ENCODE results near the gene TRIO.

Gene TRIO

DNA sequence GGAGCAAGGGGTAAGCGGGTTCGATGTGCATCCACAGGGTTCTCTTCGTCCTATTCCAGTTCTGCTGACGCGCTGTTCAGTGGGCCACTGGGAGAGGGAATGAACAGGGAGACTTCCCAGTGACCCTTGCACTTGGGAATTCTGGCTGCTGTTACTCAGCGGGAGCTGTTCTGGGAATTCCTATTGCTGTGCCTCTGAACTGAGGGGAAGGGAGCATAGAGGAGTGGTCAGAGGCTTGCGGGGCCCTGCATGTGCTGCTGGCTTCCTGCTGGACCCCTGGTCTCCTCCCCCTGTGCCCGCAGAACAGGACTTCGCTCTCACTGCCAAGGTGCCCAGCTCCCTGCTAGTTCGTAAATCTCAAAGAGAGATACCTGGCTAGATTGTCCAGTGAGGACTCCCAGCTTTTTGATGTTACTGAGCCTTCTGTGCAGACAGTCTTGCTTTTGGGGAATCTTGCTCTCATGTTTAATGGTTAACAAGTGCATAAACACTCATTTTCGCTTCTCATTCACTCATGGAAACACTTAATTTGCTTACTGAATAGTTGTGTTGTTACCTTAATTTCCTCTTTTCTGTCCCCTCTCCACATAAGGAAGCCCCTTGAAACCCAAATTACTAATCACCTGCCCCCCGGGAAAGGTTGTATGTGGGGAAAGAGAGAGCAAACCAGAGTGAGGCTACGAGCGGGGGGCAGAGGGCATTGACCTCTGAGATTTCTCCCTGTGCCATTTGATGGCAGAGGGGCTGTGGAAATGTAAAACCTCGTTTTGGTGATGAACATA lies 5.9 kb downstream of the TRIO start:
- no peak for DNase-seq

DNA sequence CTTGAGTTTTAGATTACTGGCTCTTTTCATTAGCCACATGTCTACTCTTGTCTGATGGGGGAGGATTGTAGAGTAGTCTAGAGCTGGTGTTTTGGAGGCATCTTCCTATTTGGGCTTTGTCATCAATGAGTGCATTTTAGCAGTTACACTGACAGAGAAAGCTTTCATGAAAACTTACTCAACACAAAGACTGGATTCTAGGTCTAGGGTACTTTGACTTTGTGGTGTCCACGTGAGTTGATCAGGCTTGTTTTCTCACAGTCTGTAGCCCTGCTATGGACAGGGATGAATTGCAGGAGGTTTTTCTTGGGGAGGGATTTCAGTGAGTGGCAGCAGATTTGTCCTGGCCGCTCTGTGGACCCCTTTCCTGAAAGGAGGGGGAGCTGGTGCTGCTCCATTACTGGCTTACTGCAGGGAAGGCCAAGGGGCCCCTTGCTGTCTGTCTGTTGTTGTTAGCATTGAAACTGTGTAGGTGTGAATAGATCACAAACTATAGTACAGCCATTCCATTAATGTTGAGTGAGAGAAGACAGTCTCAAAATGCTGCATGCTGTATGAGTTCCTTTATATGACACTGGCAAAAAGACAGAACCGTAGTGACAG lies 6.6 kb downstream of the TRIO start:
- no peak for DNase-seq

DNA sequence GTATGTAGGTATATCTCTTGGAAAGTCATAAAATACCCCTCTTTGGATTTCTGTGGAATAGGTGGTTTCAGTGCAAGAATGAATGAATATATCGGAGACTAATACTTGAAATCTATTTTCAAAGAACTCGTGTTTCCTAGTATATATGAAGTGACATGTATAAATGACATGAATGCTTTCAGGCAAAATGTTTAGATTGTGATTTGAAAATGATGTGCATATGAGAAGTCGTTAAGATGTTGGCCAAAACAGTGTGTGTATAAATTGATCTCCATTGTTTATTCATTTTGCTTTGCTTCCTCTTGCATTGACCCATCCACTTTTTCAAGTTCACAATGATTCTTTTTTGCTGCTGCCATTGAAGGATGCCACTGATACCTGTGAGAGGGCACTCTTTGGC lies 8.3 kb downstream of the TRIO start:
- no peak for DNase-seq

DNA sequence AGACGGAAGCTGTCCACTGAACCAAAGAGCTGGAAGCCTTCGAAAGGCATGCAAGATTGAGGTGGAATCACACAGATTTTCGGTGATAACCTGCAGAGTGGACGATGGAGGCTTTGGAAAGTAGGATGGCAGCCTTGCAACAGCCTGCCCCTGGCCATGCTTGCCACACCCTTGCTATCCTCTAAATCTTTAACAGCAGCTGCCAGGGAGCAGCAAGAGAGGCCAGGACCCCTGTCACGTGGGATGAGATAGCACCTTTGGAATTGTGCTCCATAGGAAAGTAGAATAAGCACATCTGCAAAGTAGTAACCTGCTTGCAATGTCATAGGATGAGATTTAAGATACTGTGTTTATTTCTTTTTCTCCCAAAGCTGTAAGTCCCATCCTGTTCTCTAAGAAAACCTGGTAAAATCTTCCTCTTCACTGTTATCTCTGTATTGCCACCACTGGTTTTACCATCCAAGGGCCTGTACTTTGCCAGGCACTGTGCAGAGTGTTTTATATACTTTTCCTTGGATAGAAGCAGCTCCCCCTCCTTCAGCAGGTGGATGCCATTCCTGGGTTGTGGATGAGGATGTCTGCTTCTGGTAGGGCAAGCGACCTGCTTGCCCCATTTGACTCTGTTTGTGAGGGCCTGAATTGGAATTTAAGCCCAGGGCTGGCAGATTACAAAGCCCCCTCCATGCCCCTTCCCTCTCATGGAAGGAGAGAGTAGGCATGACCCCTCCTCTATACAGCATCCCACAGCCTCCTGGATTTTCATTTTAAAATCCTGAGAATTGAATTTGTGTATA lies 10.1 kb downstream of the TRIO start:
- no peak for DNase-seq

DNA sequence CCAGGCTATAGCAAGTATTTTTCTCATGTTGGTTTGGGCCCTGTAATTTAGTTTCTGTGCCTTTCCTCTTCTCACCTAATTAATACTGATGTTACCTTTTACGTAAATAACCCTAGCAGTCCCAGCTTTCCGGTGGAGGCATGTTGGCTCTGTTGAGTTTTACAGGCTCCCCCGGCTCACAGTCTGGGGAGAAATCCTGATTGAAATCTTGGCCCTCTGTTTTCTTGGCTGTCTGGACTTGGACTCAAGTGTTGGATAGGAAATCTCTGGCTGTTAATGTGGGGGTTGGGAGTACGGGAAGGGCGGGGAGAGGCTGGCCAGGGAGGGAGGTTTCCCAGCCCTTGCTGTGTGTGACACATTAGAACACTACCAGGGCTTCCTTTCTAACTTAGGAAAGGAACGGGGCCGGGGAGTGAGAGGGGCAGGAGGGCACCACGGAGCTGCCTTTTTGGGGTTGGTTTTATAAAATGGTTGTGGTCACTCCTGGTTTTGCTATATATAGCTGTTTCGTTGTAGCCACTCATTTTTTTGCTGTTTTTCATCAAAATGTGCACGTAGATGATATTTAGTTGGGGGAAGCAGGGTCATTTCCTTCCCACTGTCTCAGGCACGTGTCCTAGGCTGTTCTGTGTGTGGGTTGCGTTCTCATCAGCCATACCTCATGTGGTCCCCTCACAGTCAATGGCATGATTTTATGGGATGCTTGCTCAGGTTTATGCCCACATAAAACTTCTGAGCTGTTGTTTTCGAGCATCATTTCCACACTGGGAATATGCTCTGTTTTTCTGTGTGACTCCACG lies 11.0 kb downstream of the TRIO start:
- no peak for DNase-seq

DNA sequence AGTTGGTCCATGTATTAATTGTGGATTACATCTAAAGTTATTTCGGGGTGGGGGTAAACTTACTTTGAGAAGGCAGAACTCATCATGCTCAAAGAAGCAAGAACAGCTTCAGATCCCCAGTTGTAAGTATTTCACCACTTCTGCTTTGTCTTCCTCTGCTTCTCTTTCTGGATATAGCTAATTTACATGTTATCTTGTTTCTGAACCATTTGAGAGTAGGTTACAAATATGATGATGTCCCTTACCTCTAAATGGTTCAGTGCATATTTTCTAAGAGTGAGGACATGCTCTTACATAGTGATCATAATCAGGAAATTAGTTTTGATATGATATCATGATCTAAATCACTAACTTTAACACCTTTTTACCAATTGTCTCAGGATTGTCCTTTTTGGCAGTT lies 11.9 kb downstream of the TRIO start:
- no peak for DNase-seq

DNA sequence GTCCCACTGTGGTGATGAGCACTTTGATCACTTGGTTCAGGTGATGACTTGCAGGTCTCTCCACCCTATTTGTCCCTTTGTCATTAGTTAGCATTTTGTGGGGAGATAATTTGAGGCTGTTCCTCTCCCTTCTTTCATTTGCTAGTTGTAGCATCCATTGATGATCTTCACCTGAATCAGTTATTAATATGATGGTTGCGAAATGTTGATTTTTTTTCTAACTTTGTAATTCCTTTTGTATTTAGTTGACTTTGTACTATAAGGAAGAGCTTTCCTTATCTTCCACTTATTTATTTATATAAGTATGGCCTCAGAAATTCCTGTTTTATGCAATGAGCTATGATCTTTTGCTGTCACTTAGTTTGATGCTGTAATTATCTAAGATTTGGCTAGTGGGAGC lies 12.6 kb downstream of the TRIO start:
- DNase-seq, result no peak

DNA sequence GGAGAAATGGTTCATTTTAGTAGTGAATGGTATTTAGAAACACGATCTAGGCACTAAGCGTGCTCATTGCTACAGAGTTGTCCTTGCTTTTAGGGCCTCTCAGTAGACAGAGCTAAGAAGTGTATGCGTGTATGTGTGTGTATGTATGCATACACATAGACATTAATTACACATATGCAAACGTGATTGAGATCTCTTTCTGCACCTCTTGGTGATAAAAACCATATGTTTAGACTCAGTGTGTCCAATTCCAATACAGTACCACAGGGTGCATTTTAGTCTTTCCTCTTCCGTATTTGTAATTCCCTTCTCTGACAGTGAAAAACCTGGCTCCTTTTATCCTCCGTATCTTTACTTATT lies 13.1 kb downstream of the TRIO start:
- no peak for DNase-seq

DNA sequence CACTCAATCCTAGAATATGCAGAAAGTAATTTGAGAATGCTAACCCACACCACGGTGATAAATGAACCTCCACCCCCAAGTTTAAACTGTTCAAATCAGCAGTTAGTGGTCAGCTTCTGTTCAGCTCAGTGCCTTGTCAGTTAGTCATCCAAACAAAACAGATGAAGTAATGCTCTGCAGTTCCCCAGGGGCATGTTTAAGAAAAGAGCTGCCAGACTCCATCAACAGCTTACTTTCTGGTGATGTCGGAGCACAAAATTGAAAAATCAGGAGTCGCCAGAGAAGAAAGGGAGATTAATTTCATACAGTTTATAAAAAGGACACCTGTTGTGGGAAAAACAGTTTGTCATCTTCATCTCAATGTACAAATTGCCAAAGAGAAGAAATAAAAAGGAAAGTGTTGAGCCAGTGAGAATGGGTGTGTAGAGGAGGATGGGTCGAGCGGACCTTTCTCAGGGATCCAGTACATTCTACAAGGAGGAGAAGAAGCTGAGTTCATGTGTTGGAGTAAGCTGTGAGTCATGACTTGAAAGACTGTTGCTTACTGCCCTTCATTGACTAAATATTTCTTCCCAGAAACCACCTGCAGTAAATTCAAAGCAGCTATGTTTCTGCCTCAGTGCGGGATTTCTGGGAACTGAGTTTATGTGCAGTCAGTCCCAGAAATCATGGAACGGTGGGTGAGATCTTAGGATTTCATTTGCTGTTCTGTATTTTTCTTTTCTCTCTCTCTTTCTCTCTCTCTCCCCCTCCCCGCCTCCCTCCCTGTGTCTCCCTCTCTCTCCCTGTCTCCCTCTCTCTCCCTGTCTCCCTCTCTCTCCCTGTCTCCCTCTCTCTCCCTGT lies 13.7 kb downstream of the TRIO start:
- DNase-seq, result no peak

DNA sequence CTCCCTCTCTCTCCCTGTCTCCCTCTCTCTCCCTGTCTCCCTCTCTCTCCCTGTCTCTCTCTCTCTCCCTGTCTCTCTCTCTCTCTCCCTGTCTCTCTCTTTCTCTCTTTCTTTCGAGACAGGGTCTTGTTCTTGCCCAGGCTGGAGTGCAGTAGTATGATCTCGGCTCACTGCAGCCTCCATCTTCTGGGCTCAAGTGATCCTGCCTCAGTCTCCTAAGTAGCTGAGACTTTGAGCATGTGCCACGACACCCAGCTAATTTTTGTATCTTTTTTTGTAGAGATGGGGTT lies 14.3 kb downstream of the TRIO start:
- DNase-seq, result no peak

DNA sequence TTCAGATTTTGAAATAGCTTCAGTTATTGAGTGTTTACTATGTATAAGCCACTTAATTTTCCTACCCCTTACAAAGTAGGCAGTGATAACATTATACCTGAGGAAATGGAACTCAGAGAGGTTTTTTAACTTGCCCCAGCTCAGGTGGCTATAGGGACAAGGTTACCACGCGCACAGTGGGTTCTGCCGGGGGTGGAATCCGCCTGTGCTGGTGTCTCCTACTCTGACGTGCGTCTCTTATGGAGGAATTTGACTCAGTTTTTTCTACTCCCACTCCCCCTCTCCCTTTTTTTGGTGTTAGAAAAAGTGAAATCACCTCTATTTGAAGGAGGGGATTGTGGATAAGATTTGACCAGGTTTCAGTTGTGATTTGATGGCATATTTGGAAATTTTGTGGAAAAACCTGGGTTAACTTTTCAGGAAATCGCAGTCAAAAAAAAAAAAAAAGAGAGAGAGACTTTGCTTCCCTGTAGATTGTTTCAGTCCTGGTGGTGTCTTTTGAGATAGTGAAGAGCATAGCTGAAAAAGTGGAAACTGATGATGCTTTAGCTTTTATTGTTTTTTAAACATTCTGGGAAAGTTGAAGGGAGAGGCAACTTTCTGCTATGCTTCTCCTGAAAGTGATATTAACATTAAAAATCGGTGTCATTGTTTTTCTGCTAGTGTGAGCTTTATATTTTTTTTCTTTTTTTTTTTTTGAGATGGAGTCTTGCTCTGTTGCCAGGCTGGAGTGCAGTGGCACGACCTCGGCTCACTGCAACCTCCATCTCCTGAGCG lies 15.9 kb downstream of the TRIO start:
- no peak for DNase-seq

DNA sequence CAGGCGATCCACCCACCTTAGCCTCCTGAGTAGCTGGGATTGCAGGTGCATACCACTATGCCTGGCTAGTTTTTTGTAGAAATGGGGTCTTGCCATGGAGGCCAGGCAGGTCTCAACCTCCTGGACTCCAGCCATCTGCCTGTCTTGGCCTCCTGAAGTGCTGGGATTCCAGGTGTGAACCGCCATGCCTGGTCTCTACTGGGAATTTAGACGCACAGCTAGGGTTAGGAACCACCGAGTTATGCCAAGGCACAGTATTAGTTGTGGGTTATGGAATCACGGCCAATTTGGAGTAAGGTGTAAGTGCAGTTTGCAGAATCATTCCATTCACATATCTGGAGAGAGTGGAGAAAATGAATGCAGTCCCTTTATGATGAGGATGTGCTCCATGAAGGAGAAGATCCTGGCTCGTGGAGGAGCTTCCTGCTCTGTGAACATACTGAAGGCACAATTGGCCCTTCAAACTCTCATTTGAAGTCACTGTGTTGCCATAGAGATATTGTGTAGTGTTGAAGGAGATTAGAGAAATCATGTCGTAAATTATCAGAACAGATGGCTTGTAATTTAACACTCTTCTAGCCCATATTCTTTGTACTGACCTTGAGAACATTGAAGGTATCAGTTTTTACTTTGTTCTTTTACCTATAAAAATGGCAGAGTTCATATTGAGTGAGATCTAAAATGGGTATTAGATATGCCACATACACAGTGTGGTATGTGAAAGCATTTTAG lies 18.8 kb downstream of the TRIO start:
- no peak for DNase-seq

DNA sequence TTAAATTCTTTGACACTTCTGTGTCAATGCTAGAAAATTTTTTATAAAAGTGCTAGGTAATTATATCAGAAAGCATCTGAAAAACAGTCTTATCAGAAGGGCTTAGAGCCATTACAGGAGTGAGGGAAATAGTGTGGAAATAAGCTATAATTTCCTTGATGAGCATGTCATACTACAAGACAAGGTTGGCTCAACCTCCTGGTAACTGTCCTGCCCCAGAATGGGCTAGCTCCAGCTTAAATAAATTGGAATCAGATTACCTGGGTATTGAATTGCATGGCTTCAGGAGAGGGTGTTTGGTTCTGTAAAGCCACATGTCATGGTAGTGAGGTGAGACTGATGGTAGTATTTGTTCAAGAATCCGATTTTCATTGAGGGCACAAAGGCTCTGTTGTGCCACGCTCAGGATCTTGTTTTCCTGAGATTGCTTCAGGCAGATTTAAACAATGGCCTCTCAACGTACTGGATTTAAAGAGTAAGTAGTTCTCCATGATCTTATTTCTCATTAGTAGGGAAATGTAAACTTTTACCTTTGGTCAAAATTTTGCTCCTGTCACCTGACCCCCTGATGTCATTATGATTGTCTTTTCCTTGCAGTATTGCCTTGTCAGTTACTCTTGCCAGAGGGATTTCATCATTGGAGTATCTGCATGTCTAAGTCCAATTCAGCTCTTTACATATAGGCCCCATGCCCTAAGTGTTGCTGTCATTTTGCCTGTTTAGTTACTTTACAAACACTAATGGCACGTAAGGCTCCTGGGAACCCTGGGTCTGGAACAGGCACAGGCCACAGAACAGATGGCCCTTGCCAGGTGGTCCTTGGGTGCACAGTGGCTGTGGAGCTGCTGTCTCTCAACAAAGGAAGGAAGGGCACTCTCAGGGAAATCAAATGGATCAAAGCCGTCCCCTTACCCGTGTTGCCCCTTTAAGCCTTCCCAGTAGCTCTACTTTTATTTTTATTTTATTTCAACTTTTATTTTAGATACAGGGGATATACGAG lies 21.3 kb downstream of the TRIO start:
- no peak for DNase-seq

DNA sequence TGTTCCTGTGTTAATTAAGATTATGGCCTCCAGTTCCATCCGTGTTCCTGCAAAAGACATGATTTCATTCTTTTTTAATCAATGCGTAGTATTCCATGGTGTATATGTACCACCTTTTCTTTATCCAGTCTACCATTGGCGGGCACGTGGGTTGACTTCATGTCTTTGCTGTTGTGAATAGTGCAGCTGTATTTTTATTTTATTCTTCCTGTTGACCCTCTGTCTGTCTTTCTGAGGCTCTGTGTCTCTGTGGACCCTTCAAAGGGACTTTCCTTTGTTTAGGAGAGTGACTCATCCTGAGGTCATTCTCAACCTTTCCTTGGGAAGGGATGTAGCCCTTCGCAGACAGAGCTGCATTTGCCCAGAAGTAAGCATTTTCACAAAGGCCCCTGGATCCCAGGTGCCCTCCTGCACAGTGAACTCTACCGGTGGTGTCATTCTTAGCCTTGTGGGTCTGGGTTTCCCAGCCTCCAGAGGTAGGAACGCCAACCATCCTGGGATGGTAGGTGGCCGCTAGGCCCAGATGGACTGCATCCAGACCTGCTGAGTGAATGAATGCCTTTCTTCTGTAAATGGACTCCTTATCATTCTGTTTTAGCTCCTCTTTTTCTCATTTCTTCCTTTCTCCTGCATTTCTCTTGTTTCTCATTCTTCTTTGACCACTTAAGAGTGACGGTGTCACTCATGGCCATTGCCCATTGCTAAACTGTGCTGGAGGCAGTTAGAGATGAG lies 22.4 kb downstream of the TRIO start:
- DNase-seq, result no peak

DNA sequence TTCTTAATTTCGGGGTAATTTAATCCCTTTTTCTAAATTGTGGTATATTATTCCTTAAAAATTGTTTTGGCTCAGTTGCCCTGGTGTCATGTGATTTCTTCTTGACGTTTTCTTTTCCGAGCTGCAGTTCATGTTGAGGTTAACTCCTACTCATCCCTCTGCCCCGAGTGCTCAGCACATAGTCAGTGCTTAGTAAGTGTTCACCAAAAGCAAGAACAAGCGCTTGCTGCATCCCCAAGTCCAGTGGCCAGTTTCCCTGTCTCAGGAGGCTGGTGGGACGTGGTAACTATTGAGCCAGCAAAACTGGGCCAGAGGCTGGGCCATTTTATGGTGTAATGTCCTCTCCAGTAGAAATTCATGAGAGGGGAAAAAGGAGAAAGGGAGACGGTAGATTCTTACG lies 23.3 kb downstream of the TRIO start:
- no peak for DNase-seq

DNA sequence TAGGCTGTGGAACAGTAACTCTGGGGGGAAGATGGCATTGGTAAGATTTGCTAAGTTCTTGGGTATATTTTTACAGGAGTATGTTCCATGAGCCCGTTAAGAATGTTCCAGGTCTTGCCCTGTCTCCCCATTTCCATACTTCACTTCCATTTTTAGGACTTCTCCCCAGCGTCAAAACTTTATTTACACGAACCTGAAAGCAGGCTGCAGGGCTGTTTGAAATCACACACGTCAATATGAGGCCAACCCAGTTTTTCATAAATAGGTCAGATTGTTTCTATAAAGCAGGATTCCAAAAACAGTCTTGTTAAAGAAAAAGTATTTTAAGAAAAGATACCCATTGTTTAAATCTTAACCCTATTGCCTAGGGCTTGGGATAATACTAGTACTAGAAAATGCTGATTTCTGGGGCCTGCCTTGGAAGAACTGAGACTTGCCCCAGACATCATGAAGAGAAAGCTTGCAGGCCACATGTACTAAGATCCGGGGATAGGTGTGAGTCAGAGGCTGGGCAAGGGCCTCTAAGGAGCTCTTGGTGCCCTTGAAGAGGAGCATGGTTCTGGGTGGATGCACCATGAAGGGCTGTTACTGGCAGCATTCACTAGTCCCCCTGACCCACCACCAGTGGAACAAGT lies 24.2 kb downstream of the TRIO start:
- DNase-seq, result no peak

DNA sequence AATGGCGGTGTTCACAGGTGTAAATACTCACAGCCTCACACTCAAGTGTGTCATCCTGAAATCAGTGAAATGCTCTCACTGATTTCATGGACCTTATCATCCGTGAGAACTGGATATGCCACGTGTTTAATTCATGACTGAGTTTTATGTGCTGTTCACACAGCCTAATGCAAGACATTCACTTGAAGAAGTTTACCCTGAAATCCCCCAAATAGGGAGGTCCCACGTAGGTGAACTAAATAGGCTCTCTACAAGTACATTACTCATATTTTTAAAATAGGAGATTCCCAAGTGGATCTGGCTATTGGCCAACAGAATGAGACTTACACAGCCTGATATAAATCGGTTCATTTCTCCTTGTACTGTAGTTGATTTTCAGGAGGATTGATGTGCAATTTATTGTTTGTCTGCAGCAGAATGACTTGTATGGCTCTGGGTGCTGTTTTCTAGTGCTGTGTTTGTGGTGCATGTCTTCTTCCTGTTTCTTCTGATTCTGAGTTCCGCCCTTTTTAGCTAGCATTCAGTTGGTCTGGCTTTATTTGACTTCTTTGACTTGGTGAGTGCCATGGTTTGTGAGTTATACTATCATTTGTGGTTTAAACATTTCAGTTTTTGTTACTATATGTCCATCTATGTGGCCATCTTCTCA lies 25.1 kb downstream of the TRIO start:
- no peak for DNase-seq

DNA sequence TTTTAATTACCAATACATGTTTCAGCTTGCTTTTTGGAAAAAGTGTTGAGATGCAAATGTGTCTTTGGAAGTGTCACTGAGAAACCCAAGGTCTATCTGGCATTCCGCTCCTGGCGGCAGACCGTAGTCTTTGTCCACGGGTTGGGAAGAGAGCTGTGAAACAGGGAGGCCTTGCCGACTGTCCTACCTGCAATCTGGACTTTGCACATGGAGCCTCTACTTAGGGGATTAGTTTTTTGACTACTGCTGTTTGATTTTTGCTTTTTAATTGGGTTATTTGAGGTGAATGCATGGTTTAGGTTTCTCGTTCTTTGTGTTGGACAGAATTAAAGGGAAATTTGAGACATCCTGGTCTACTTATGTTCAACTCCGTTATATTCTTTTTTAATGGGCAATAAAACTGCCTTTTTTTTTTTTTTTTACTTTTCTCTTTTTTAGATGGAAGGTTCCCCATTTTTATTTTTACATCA lies 25.7 kb downstream of the TRIO start:
- no peak for DNase-seq

Measured in CD4-positive, alpha-beta T cell treated with Interleukin-12 subunit alpha and Interleukin-12 subunit beta, for 1 hour (primary cell).